ENCODE data around the gene AK4.
A peak's percentile ranks its signal among the peaks of the same experiment; 100 is the strongest.
"Not testable (repeated sequence)": the region's sequence is repeated elsewhere in the genome, so short reads cannot be mapped to it uniquely, and the experiment has no call there.

Gene AK4

GRCh38 chr1:65235867-65236805 is 88.1 kb downstream of the AK4 start:
- no peak overlapping the region for H3K4me3 Mint-ChIP-seq
- H3K4me1 Mint-ChIP-seq = no peaks in the 10 kb centered on the region
- ATAC-seq = no peak
- peaks cover 22% of the 10 kb centered on the region for H3K9me3 Mint-ChIP-seq
- H3K36me3 Mint-ChIP-seq = peaks cover 7% of the 10 kb centered on the region
- H3K27me3 Mint-ChIP-seq = peaks cover 34% of the 10 kb centered on the region
- no peak overlapping the region for H3K27ac Mint-ChIP-seq

- not testable (repeated sequence) for H3K27ac Mint-ChIP-seq, ATAC-seq, H3K36me3 Mint-ChIP-seq, H3K4me3 Mint-ChIP-seq, H3K4me1 Mint-ChIP-seq
- Mint-ChIP-seq H3K27me3 (peaks cover 31% of the 10 kb centered on the region), H3K9me3 (peaks cover 22% of the 10 kb centered on the region)
Measured at GRCh38 chr1:65237088-65237487, 89.1 kb downstream of the AK4 start.

- Mint-ChIP-seq H3K36me3 (peaks cover 7% of the 10 kb centered on the region), H3K9me3 (peaks cover 22% of the 10 kb centered on the region), H3K4me1 (no peaks in the 10 kb centered on the region), H3K4me3 (no peak overlapping the region), H3K27ac (no peak overlapping the region), H3K27me3 (peaks cover 27% of the 10 kb centered on the region)
- no peak for ATAC-seq
Measured at GRCh38 chr1:65237503-65237902, 89.5 kb downstream of the AK4 start.

- H3K27ac Mint-ChIP-seq = no peak overlapping the region
- peaks cover 22% of the 10 kb centered on the region for H3K9me3 Mint-ChIP-seq
- no peak for ATAC-seq
- no peaks in the 10 kb centered on the region for H3K4me1 Mint-ChIP-seq
- H3K36me3 Mint-ChIP-seq = peaks cover 7% of the 10 kb centered on the region
- peaks cover 27% of the 10 kb centered on the region for H3K27me3 Mint-ChIP-seq
- no peak overlapping the region for H3K4me3 Mint-ChIP-seq
Measured at GRCh38 chr1:65238010-65238409, 90.0 kb downstream of the AK4 start.

- H3K36me3 Mint-ChIP-seq = no peaks in the 10 kb centered on the region
- peaks cover 8% of the 10 kb centered on the region for H3K4me1 Mint-ChIP-seq
- no peak overlapping the region for H3K4me3 Mint-ChIP-seq
- peaks cover 4% of the 10 kb centered on the region for H3K9me3 Mint-ChIP-seq
- peak; percentile 41 for ATAC-seq
- H3K27me3 Mint-ChIP-seq = peaks cover 14% of the 10 kb centered on the region
- H3K27ac Mint-ChIP-seq = no peak overlapping the region
Measured at GRCh38 chr1:65243491-65243890, 95.5 kb downstream of the AK4 start.

DNA sequence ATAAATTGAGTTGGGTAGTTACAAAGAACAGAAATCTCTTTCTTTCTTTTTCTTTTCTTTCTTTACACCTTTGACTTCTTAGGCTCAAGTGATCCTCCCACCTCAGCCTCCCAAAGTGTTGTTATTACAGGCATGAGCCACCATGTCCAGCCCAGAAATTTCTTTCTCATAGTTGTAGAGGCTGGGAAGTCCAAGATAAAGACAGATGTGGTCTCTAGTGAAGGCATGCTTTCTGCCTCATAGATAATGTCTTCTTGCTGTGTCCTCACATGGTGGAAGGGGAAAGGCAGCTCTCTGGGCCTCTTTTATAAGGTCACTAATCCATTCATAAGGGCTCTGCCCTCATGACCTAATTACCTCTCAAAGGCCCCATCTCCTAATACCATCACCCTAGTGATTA is 97.3 kb downstream of the AK4 start:
- no peak for ATAC-seq
- H3K27ac Mint-ChIP-seq = no peak overlapping the region
- peaks cover 8% of the 10 kb centered on the region for H3K4me1 Mint-ChIP-seq
- H3K27me3 Mint-ChIP-seq = peaks cover 14% of the 10 kb centered on the region
- H3K36me3 Mint-ChIP-seq = no peaks in the 10 kb centered on the region
- no peaks in the 10 kb centered on the region for H3K9me3 Mint-ChIP-seq
- no peak overlapping the region for H3K4me3 Mint-ChIP-seq

- Mint-ChIP-seq H3K27me3 (peaks cover 14% of the 10 kb centered on the region), H3K4me3 (no peak overlapping the region), H3K36me3 (no peaks in the 10 kb centered on the region), H3K9me3 (no peaks in the 10 kb centered on the region), H3K27ac (no peak overlapping the region), H3K4me1 (peaks cover 8% of the 10 kb centered on the region)
- ATAC-seq = no peak
Measured at GRCh38 chr1:65247419-65248359, 99.7 kb downstream of the AK4 start.

DNA sequence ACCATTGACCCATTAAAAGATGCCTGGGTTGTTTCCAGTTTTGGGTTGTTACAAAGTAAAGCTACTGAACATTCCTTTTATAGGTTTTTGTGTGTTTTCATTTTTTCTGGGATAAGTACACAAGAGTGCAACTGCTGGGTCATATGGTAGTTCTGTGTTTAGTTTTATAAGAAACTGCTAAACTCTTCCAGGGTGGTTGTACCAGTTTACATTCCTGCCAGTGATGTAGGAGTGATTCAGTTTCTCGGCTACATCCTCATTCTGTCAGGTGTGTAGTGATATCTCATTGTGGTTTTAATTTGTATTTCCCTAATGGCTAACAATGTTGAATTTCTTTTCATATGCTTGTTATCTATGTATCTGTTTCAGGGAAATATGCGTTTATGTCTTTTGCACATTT is 102.8 kb downstream of the AK4 start:
- H3K36me3 Mint-ChIP-seq = no peaks in the 10 kb centered on the region
- no peak for ATAC-seq
- no peak overlapping the region for H3K4me3 Mint-ChIP-seq
- no peaks in the 10 kb centered on the region for H3K9me3 Mint-ChIP-seq
- H3K4me1 Mint-ChIP-seq = peaks cover 18% of the 10 kb centered on the region
- H3K27ac Mint-ChIP-seq = no peak overlapping the region
- H3K27me3 Mint-ChIP-seq = peaks cover 12% of the 10 kb centered on the region

DNA sequence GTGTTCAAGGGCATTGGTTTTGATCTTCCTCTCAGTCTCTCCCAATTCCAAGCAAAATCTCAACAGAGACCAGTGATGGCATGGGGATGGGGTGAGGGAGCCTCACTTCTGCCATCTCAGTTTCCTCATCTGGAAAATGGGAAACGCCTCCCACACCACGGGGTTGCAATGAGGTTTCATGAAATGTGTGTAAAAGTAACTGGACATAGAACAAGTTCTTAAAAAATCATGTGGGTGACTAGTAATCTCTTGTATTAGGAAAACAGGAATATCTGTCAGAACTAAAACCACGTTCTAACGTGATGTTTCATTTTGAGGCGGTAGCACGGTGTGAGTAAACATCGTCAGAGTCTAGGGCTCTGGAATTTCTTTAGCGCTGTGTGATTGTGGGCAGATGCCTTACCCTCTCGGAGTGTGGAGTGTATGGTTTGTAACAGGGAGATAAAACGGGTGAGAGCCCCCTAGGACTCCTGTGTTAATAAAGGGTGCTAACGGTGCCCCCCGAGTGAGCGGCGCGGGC is 105.9 kb downstream of the AK4 start:
- no peaks in the 10 kb centered on the region for H3K36me3 Mint-ChIP-seq
- H3K27ac Mint-ChIP-seq = no peak overlapping the region
- no peak for ATAC-seq
- peaks cover 18% of the 10 kb centered on the region for H3K4me1 Mint-ChIP-seq
- H3K4me3 Mint-ChIP-seq = peak overlapping the region; percentile 82
- H3K9me3 Mint-ChIP-seq = no peaks in the 10 kb centered on the region
- H3K27me3 Mint-ChIP-seq = peaks cover 16% of the 10 kb centered on the region

DNA sequence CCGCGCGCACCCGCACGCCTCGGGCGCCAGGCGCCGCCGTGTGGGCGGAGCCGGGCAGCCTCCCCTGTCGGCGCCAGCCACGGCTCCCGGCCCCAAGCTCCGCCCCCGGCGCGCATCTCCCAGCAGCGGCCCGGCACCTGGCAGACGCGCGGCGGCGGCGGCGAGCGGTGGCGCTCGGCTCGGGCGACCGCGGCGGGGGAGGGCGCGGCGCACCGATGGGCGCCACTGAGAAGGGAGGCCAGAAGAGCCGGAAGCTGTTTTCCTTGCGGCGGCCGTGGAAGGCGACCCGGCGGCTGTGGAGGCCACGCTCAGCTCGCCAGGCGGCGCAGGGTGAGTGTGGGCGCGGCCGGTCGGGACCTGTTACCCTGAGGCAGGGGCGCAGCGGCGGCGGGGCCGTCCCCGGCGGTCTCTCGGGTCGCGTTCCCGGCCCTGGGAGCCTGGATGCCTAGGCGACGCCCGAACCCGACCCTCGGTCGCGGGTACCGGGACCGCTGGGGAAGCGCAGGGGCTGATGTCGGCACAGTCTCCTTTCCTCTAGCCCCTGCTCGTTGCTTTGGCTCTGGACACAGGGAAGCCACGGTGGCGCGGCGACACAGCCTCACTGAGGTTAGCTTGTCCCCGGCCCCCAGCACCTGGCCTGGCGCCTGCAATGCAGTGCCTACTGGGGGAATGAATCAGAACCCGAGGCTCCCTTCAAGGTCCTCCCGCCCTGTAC is 106.5 kb downstream of the AK4 start:
- peaks cover 16% of the 10 kb centered on the region for H3K27me3 Mint-ChIP-seq
- H3K36me3 Mint-ChIP-seq = no peaks in the 10 kb centered on the region
- H3K9me3 Mint-ChIP-seq = no peaks in the 10 kb centered on the region
- H3K27ac Mint-ChIP-seq = no peak overlapping the region
- peak overlapping the region; percentile 82 for H3K4me3 Mint-ChIP-seq
- ATAC-seq = peak; percentile 98
- H3K4me1 Mint-ChIP-seq = peaks cover 18% of the 10 kb centered on the region

DNA sequence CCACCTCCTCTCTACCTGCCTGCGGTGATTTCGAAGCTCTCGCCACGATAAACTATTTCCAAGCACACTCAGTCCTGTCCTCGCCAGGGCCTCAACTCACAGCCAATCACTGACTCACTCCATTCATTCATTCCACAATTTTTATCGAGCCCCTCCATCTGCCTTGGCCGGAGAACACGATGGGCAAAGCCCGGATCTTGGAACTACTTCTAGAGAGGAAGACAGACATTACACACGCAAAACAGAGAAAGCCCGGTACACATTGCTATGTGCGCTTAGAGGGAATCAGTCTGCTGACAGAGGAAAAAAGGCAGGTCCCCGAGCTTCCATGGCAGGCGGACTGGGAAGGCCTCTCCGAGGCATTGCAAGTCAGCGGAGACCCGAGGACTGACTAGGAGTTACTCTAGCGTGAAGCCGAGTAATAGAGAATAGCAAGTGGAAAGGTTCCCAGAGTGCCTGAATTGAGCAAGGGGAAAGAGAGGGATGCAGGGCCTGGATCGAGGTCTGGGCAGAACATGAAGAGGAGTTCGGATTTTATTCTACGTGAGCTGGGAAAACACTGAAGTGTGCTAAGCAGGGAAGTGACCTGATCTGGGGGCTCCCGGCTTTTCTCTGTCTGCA is 107.1 kb downstream of the AK4 start:
- ATAC-seq = no peak
- H3K9me3 Mint-ChIP-seq = no peaks in the 10 kb centered on the region
- peak overlapping the region; percentile 82 for H3K4me3 Mint-ChIP-seq
- H3K27me3 Mint-ChIP-seq = peaks cover 16% of the 10 kb centered on the region
- peaks cover 18% of the 10 kb centered on the region for H3K4me1 Mint-ChIP-seq
- H3K36me3 Mint-ChIP-seq = no peaks in the 10 kb centered on the region
- no peak overlapping the region for H3K27ac Mint-ChIP-seq

GRCh38 chr1:65255656-65256050 is 107.7 kb downstream of the AK4 start:
- no peak overlapping the region for H3K27ac Mint-ChIP-seq
- H3K4me3 Mint-ChIP-seq = no peak overlapping the region
- ATAC-seq = no peak
- no peaks in the 10 kb centered on the region for H3K9me3 Mint-ChIP-seq
- peaks cover 18% of the 10 kb centered on the region for H3K4me1 Mint-ChIP-seq
- H3K36me3 Mint-ChIP-seq = no peaks in the 10 kb centered on the region
- H3K27me3 Mint-ChIP-seq = peaks cover 16% of the 10 kb centered on the region

DNA sequence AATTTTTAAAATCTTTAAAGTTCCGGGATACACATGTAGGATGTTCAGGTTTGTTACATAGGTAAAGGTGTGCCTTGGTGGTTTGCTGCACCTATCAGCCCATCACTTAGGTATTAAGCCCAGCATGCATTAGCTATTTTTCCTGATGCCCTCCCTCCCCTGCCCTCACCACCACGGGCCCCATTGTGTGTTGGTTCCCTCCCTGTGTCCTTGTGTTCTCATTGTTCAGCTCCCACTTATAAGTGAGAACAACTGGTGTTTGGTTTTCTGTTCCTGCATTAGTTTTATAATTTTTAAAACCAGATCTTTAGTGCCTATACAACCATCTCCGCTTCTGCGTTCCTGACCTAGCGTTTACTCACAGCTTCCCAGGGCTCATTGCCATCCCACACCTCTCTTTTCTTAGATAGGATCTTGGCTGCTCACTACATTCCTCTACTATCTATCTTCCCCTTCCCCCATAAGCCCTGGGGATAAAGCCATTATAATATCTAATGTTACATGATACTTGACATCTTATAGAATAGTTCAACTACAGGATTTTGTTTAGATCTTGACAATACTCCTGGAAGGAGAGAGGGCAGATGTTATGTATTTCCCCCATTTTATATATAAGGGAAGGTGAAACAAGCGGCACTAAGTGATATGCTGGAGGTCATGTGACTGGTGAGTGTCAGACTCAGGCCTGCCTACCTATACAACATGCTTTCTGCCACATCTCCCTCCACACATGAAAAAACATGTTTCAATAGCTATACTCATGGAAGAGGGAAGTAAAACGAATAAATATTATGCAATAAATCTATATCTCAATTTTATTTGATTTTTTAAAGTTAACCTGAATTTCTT is 109.1 kb downstream of the AK4 start:
- no peaks in the 10 kb centered on the region for H3K9me3 Mint-ChIP-seq

GRCh38 chr1:65258106-65258505 is 110.1 kb downstream of the AK4 start:
- H3K4me1 Mint-ChIP-seq = peaks cover 18% of the 10 kb centered on the region
- H3K4me3 Mint-ChIP-seq = no peak overlapping the region
- no peaks in the 10 kb centered on the region for H3K36me3 Mint-ChIP-seq
- ATAC-seq = no peak
- no peak overlapping the region for H3K27ac Mint-ChIP-seq
- H3K9me3 Mint-ChIP-seq = no peaks in the 10 kb centered on the region
- H3K27me3 Mint-ChIP-seq = peaks cover 16% of the 10 kb centered on the region

More for the DNA sequence above, 109.1 kb downstream of the AK4 start:
- Mint-ChIP-seq H3K36me3 (no peaks in the 10 kb centered on the region), H3K4me1 (peaks cover 18% of the 10 kb centered on the region), H3K27me3 (peaks cover 16% of the 10 kb centered on the region), H3K4me3 (no peak overlapping the region), H3K27ac (no peak overlapping the region)
- ATAC-seq = no peak

All from stimulated activated memory B cell treated with anti-CD40 and anti-IgM and Interleukin-4, amounts not matched to agents 10 μg/mL and 1 μg/mL and 100 μg/mL, for 72 hours (primary cell).